ENCODE results near the gene FXYD6. TPM values are rescaled to one million over a fixed set of nuclear protein-coding genes. Genes with fewer than 3 reads are reported as not detected.

The FXYD6 gene
- total RNA-seq, 1 donor from 2014 or later = 113 TPM

GRCh38 chr11:117794772-117795629, 81.5 kb downstream of the FXYD6 start:
- Mint-ChIP-seq H3K27me3 (ENCODE audit: low read depth) (peaks cover 92% of the 10 kb centered on the region), H3K9me3 (no peaks in the 10 kb centered on the region), H3K4me1 (no peaks in the 10 kb centered on the region), H3K36me3 (ENCODE audit: low read depth) (no peaks in the 10 kb centered on the region), H3K4me3 (no peak overlapping the region), H3K27ac (ENCODE audit: unreplicated experiment) (no peak overlapping the region)
- TF ChIP-seq CTCF (conservative IDR thresholded peaks at IDR 0.05) = no peak
- DNase-seq (ENCODE audit: low read depth, low spot score) = no peak

DNA sequence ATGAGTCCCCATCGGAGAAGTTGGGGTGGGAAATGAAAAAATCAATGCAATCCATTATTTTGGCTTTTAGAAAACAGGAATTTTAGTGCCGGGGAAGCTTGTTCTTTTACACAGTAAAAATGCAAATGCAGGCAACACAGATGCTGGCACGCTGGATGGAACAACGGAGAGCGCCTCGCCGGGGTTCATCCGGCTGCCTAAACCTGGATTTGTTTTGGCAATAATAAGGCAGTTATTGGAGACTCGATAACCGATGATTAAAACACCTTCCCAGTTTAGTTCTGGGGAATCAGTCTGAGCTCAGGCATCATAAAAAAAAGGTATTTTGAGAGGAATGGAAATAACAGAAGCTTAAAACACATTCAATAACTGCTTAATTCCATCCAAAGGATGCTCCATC, 82.3 kb downstream of the FXYD6 start:
- Mint-ChIP-seq H3K4me1 (no peaks in the 10 kb centered on the region), H3K9me3 (no peaks in the 10 kb centered on the region), H3K36me3 (ENCODE audit: low read depth) (no peaks in the 10 kb centered on the region), H3K27me3 (ENCODE audit: low read depth) (peaks cover 83% of the 10 kb centered on the region), H3K27ac (ENCODE audit: unreplicated experiment) (no peak overlapping the region), H3K4me3 (no peak overlapping the region)
- no peak for DNase-seq (ENCODE audit: low read depth, low spot score)
- no peak for TF ChIP-seq CTCF (conservative IDR thresholded peaks at IDR 0.05)

DNA sequence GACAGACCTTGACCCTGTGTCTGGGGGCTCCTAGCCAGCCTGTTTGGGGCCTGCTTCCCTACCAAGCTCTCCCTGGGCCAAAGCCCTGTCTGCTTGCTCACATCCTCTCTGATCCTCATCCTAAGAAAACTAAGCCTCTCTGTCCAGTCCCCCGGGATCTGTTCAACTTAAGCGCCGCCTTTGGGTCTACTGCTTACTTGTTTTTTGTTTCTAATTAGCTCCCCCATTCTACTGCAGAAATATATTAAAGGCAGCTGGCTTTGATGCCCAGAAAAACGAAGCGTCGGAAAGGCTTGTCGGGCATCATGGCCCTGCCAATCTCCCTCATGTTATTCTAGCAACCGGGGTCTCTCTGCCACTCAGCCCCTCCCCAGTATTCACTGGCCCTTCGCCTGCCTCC, 82.9 kb downstream of the FXYD6 start:
- Mint-ChIP-seq H3K36me3 (ENCODE audit: low read depth) (no peaks in the 10 kb centered on the region), H3K27ac (ENCODE audit: unreplicated experiment) (no peak overlapping the region), H3K4me1 (no peaks in the 10 kb centered on the region), H3K27me3 (ENCODE audit: low read depth) (peaks cover 79% of the 10 kb centered on the region), H3K4me3 (no peak overlapping the region), H3K9me3 (no peaks in the 10 kb centered on the region)
- no peak for TF ChIP-seq CTCF (conservative IDR thresholded peaks at IDR 0.05)
- no peak for DNase-seq (ENCODE audit: low read depth, low spot score)

DNA sequence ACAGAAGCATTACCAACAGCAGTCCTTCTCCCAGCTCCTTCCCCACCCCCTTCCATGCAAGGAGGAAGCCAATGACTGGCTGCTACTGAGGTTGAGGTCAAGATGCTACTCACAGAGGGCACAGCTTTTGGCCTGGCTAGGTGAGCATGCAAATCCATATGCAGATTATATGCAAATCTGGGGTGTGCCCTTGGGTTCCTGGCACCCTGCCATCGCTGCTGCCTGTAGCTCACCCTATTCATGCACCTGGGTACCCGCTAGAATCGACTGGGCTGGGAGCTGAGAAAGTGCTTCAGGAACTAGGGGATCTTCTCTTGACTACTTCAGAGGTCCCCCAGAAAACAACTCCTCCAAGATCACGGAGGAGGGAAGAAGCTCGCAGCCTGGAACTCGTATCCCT, 83.5 kb downstream of the FXYD6 start:
- Mint-ChIP-seq H3K27ac (ENCODE audit: unreplicated experiment) (no peak overlapping the region), H3K9me3 (no peaks in the 10 kb centered on the region), H3K27me3 (ENCODE audit: low read depth) (peaks cover 75% of the 10 kb centered on the region), H3K4me1 (no peaks in the 10 kb centered on the region), H3K36me3 (ENCODE audit: low read depth) (no peaks in the 10 kb centered on the region), H3K4me3 (no peak overlapping the region)
- no peak for DNase-seq (ENCODE audit: low read depth, low spot score)
- no peak for TF ChIP-seq CTCF (conservative IDR thresholded peaks at IDR 0.05)

GRCh38 chr11:117792241-117792640, 84.2 kb downstream of the FXYD6 start:
- Mint-ChIP-seq H3K4me3 (no peak overlapping the region), H3K27me3 (ENCODE audit: low read depth) (peaks cover 72% of the 10 kb centered on the region), H3K27ac (ENCODE audit: unreplicated experiment) (no peak overlapping the region), H3K36me3 (ENCODE audit: low read depth) (no peaks in the 10 kb centered on the region), H3K9me3 (no peaks in the 10 kb centered on the region), H3K4me1 (no peaks in the 10 kb centered on the region)
- no peak for DNase-seq (ENCODE audit: low read depth, low spot score)
- TF ChIP-seq CTCF (conservative IDR thresholded peaks at IDR 0.05) = no peak
